Measurements from ENCODE around the gene ZFP1. TPM values are rescaled to one million over a fixed set of nuclear protein-coding genes. Genes with fewer than 3 reads are reported as not detected.
"Not testable (repeated sequence)": the region's sequence is repeated elsewhere in the genome, so short reads cannot be mapped to it uniquely, and the experiment has no call there.

ZFP1 gene
- total RNA-seq, 2 experiments from 2014 or later = 23.9 to 25.0 TPM

GRCh38 chr16:75203667-75204409 lies 55.5 kb downstream of the ZFP1 start:
- Histone ChIP-seq H3K79me2 (ENCODE audit: insufficient read depth, low read depth, low read length) (no peaks in the 10 kb centered on the region), H3K36me3 (ENCODE audit: insufficient read depth, low read length) (no peaks in the 10 kb centered on the region), H4K20me1 (ENCODE audit: insufficient read depth, low read length) (no peaks in the 10 kb centered on the region), H3K9me2 (ENCODE audit: insufficient read depth, low read length) (no peaks in the 10 kb centered on the region), H2AFZ (ENCODE audit: low read length) (no peak overlapping the region), H3K9me3 (ENCODE audit: low read length) (no peaks in the 10 kb centered on the region), H3K27ac (ENCODE audit: low read depth, low read length, poor library complexity, severe bottlenecking) (no peak overlapping the region), H3K4me2 (ENCODE audit: low read length) (no peak overlapping the region), H3K4me1 (ENCODE audit: insufficient read depth, low read length, poor library complexity, severe bottlenecking) (peaks cover 10% of the 10 kb centered on the region), H3K4me3 (ENCODE audit: low read depth, low read length, poor library complexity, severe bottlenecking) (no peak overlapping the region)
- intact Hi-C loops (cut with micrococcal nuclease; ENCODE audit: unreplicated experiment) = loop anchor here (2.0 kb wide), 1 partner anchor 15 kb away; the partner anchor contains the start of gene CTRB1
- ChIA-PET POLR2A (interaction anchor here (0.6 to 1.0 kb wide), 5 partner anchors 16 to 1890 kb away, joined by 3 to 5 read pairs (median 3); no protein-coding TSS in a partner anchor), CTCF (ENCODE audit: unreplicated experiment) (no interaction called here)
- TF ChIP-seq CTCF (conservative IDR thresholded peaks at IDR 0.05; ENCODE audit: low read length) (no peak), EZH2phosphoT487 (IDR thresholded peaks at IDR 0.05; ENCODE audit: borderline replicate concordance, low read depth, low read length) (no peak)
- no peak for DNase-seq (ENCODE audit: low spot score)
- no TSS peak for BruUV-seq (replicated peaks)

DNA sequence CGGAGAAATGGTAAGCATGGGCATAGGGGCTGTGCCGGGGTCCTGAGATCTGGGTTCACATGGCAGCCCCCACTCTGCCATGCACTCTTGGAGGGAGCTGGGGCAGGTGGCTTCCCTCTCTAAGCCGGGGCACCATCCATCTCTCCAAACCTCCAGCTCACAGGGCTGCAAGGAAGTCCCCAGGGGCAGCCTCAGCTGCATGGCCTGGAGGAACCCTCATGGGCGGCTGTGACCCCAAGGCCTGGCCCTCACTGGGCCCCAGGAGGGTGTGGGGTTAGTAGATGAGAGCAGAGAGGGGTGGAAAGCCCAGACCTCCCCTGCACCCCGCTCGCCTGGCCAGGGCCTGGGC lies 56.1 kb downstream of the ZFP1 start:
- BruUV-seq (replicated peaks) = no TSS peak

DNA sequence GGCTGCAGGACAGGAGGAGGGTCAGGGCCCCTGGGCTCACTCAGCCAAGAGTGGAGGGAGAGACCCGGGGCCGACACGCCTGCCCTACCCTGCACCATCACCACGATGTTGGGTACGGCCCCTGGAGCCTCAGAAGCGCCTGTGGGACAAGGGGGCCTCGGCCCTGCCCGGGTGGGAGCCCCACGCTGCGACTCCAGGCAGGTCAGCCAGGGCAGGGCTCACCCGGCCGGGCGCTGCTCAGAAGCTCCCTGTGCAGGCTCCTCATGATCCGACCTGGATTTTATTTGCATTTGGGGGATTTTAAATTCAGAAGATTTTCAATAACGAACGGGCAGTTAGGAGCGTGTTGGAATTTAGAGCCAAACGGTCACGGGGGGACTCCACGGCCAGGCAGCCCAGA lies 56.6 kb downstream of the ZFP1 start:
- DNase-seq (ENCODE audit: low spot score); H3K4me3 ChIP-seq (ENCODE audit: low read depth, low read length, poor library complexity, severe bottlenecking); H3K27ac ChIP-seq (ENCODE audit: low read depth, low read length, poor library complexity, severe bottlenecking); POLR2A ChIA-PET; CTCF ChIA-PET (ENCODE audit: unreplicated experiment); H3K9me3 ChIP-seq (ENCODE audit: low read length); intact Hi-C loops (cut with micrococcal nuclease; ENCODE audit: unreplicated experiment); BruUV-seq (replicated peaks); H4K20me1 ChIP-seq (ENCODE audit: insufficient read depth, low read length); H3K4me1 ChIP-seq (ENCODE audit: insufficient read depth, low read length, poor library complexity, severe bottlenecking); H2AFZ ChIP-seq (ENCODE audit: low read length); H3K9me2 ChIP-seq (ENCODE audit: insufficient read depth, low read length); H3K4me2 ChIP-seq (ENCODE audit: low read length); H3K36me3 ChIP-seq (ENCODE audit: insufficient read depth, low read length); H3K79me2 ChIP-seq (ENCODE audit: insufficient read depth, low read depth, low read length): not testable (repeated sequence)

More for the DNA sequence above, 56.1 kb downstream of the ZFP1 start:
- CTCF ChIA-PET (ENCODE audit: unreplicated experiment) = no interaction called here
- Histone ChIP-seq H3K9me2 (ENCODE audit: insufficient read depth, low read length) (no peaks in the 10 kb centered on the region), H3K79me2 (ENCODE audit: insufficient read depth, low read depth, low read length) (no peaks in the 10 kb centered on the region), H3K27ac (ENCODE audit: low read depth, low read length, poor library complexity, severe bottlenecking) (no peak overlapping the region), H3K4me2 (ENCODE audit: low read length) (no peak overlapping the region), H2AFZ (ENCODE audit: low read length) (no peak overlapping the region), H3K9me3 (ENCODE audit: low read length) (no peaks in the 10 kb centered on the region), H3K36me3 (ENCODE audit: insufficient read depth, low read length) (no peaks in the 10 kb centered on the region), H3K4me3 (ENCODE audit: low read depth, low read length, poor library complexity, severe bottlenecking) (no peak overlapping the region), H3K4me1 (ENCODE audit: insufficient read depth, low read length, poor library complexity, severe bottlenecking) (peaks cover 10% of the 10 kb centered on the region), H4K20me1 (ENCODE audit: insufficient read depth, low read length) (no peaks in the 10 kb centered on the region)
- no peak for TF ChIP-seq EZH2phosphoT487 (IDR thresholded peaks at IDR 0.05; ENCODE audit: borderline replicate concordance, low read depth, low read length)
- TF ChIP-seq CTCF (conservative IDR thresholded peaks at IDR 0.05; ENCODE audit: low read length) = no peak
- DNase-seq (ENCODE audit: low spot score) = no peak
- POLR2A ChIA-PET = interaction anchor here (0.6 to 1.0 kb wide), 3 partner anchors 15 to 1889 kb away, joined by 3 to 5 read pairs (median 3); no protein-coding TSS in a partner anchor
- intact Hi-C loops (cut with micrococcal nuclease; ENCODE audit: unreplicated experiment) = no loop called here

- H3K4me1 ChIP-seq (ENCODE audit: insufficient read depth, low read length, poor library complexity, severe bottlenecking); H3K9me2 ChIP-seq (ENCODE audit: insufficient read depth, low read length); H3K79me2 ChIP-seq (ENCODE audit: insufficient read depth, low read depth, low read length); H3K27ac ChIP-seq (ENCODE audit: low read depth, low read length, poor library complexity, severe bottlenecking); BruUV-seq (replicated peaks); H3K36me3 ChIP-seq (ENCODE audit: insufficient read depth, low read length); H3K9me3 ChIP-seq (ENCODE audit: low read length); DNase-seq (ENCODE audit: low spot score); POLR2A ChIA-PET; CTCF ChIA-PET (ENCODE audit: unreplicated experiment); H2AFZ ChIP-seq (ENCODE audit: low read length); H3K4me3 ChIP-seq (ENCODE audit: low read depth, low read length, poor library complexity, severe bottlenecking); H3K4me2 ChIP-seq (ENCODE audit: low read length); H4K20me1 ChIP-seq (ENCODE audit: insufficient read depth, low read length); intact Hi-C loops (cut with micrococcal nuclease; ENCODE audit: unreplicated experiment): not testable (repeated sequence)
Observed at GRCh38 chr16:75205438-75205837, 57.1 kb downstream of the ZFP1 start.
